ENCODE results near the gene FZD1.
A peak's percentile ranks its signal among the peaks of the same experiment; 100 is the strongest.

The FZD1 gene

DNA sequence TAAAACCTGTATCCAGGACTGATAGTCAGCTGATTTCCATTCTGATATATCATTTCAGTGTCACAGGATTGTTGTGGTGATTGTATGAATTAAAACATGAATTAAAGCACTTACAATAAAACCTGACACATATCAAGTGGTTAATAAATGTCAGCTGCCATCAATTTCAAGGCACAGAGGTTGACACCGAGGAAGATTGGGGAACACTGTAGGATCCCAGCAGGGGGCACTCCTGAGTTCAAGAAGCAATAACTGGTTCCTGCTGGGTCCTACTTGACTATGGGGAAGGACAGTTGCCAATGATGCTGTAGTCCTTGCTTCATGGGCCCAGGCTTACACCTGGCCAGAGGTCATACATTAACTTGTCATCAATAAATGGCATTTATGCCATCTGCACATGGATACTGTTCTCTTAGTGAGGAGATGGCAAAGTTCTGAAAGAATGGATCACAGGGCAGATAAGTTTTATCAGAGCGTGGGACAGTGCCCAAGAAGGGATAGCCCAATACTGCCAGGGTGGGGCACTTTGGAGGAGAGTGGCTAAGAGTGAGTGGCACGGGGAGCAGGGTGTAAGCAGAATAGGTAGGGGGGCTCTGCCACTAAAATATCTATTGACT is 24.1 kb downstream of the FZD1 start:
- TF ChIP-seq, protein P1, sequence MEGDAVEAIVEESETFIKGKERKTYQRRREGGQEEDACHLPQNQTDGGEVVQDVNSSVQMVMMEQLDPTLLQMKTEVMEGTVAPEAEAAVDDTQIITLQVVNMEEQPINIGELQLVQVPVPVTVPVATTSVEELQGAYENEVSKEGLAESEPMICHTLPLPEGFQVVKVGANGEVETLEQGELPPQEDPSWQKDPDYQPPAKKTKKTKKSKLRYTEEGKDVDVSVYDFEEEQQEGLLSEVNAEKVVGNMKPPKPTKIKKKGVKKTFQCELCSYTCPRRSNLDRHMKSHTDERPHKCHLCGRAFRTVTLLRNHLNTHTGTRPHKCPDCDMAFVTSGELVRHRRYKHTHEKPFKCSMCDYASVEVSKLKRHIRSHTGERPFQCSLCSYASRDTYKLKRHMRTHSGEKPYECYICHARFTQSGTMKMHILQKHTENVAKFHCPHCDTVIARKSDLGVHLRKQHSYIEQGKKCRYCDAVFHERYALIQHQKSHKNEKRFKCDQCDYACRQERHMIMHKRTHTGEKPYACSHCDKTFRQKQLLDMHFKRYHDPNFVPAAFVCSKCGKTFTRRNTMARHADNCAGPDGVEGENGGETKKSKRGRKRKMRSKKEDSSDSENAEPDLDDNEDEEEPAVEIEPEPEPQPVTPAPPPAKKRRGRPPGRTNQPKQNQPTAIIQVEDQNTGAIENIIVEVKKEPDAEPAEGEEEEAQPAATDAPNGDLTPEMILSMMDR (IDR thresholded peaks at IDR 0.05; ENCODE audit: low read depth, low read length, missing control alignments) = peak; percentile 70
- DNase-seq = peak; percentile 31
- Histone ChIP-seq H3K36me3 (replicated peaks) (no peaks in the 10 kb centered on the region), H3K27ac (no peak overlapping the region), H3K27me3 (replicated peaks) (no peaks in the 10 kb centered on the region), H3K4me3 (ENCODE audit: low read depth, low read length) (no peak overlapping the region)
- in situ Hi-C loops (cut with HindIII; ENCODE audit: low pct_ligation_motif_present, low sequenced_read_pairs) = no loop called here

DNA sequence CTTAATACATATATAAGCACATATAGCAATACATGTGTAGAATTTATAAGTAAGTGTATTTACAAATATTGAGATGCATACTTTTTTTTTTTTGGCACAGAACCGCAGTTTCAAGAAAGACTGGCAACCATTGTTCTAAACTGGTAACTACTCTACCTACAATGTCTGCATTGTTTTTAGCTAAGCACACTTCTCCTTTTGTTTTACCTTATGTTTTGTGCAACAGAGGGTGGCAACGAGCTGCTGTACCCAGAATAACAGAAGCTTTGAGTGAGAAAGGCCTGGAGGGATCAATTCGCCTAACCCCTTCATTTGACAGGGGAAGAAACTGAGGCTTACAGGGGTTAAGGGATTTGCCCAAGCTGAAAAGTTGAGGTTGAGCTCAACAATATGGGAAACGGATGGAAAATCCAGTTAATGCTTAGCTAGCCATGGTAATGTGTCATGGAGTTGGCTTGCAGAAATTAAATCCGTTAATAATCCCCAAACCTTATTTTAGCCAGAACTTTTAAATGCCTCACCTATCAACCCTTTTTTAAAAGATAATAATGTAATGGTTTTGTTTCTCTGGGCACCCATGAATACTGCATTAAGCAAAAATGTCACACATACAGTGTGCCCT is 25.5 kb downstream of the FZD1 start:
- no peaks in the 10 kb centered on the region for H3K27me3 ChIP-seq (replicated peaks)
- DNase-seq = no peak
- no peak overlapping the region for H3K27ac ChIP-seq
- no peaks in the 10 kb centered on the region for H3K36me3 ChIP-seq (replicated peaks)
- TF ChIP-seq, protein P1 (IDR thresholded peaks at IDR 0.05; ENCODE audit: low read depth, low read length, missing control alignments) = no peak
- no peak overlapping the region for H3K4me3 ChIP-seq (ENCODE audit: low read depth, low read length)
- in situ Hi-C loops (cut with HindIII; ENCODE audit: low pct_ligation_motif_present, low sequenced_read_pairs) = no loop called here

DNA sequence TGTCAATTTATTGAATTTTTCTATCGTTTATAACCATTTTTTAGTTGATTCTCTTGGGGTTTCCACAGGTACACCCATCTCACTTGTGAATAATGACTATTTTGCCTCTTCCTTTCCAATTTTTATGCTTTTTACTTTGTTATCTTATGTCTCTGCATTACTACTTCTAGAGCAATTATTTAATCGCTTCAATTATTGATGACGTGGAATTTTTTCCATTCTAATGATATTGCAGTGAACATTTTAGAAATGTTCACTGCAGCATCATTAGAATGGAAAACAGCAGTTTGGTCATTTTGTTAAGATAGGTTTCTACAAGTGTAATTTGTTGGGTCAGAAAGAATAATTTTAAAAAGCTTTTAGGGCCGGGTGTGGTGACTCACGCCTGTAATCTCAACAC is 27.1 kb downstream of the FZD1 start:
- no peaks in the 10 kb centered on the region for H3K27me3 ChIP-seq (replicated peaks)
- no peak overlapping the region for H3K27ac ChIP-seq
- in situ Hi-C loops (cut with HindIII; ENCODE audit: low pct_ligation_motif_present, low sequenced_read_pairs) = no loop called here
- no peak for DNase-seq
- no peaks in the 10 kb centered on the region for H3K36me3 ChIP-seq (replicated peaks)
- TF ChIP-seq, protein P1 (IDR thresholded peaks at IDR 0.05; ENCODE audit: low read depth, low read length, missing control alignments) = no peak
- H3K4me3 ChIP-seq (ENCODE audit: low read depth, low read length) = no peak overlapping the region

DNA sequence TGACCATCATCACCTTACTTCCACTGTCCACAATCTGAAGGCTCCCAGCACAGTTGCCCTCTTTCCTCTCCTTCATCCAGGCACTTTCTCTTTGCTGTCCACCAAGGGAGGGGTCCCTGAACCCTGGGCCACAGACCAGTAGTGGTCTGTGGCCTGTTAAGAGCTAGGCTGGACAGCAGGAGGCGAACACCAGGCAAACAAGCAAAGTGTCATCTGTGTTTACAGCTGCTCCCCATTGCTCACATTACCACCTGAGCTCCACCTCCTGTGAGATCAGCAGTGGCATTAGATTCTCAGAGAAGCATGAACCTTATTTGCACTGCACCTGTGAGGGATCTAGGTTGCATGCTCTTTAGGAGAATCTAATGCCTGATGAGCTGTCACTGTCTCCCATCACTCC is 27.7 kb downstream of the FZD1 start:
- no peak for DNase-seq
- TF ChIP-seq, protein P1 (IDR thresholded peaks at IDR 0.05; ENCODE audit: low read depth, low read length, missing control alignments) = no peak
- Histone ChIP-seq H3K27me3 (replicated peaks) (no peaks in the 10 kb centered on the region), H3K4me3 (ENCODE audit: low read depth, low read length) (no peak overlapping the region), H3K27ac (no peak overlapping the region), H3K36me3 (replicated peaks) (no peaks in the 10 kb centered on the region)
- in situ Hi-C loops (cut with HindIII; ENCODE audit: low pct_ligation_motif_present, low sequenced_read_pairs) = no loop called here

DNA sequence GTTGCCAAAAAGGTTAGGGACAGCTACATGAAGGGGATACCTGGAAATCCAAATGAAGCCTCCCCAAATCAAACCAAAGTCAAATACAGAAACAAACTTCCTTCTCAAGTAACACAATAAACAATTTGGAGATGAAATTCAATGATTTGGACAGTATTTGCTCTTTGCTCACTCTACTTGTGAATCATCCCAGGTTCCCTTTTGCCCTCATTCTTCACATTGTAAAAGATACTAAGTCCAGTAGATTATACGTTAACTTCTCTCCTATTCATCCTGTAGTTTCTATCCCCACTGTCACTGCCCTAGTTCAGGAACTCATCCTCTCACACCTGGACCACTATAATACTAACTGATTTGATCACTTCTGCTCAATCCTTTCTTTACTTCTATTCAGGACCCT is 28.3 kb downstream of the FZD1 start:
- no peaks in the 10 kb centered on the region for H3K36me3 ChIP-seq (replicated peaks)
- TF ChIP-seq, protein P1 (IDR thresholded peaks at IDR 0.05; ENCODE audit: low read depth, low read length, missing control alignments) = no peak
- in situ Hi-C loops (cut with HindIII; ENCODE audit: low pct_ligation_motif_present, low sequenced_read_pairs) = no loop called here
- H3K27ac ChIP-seq = no peak overlapping the region
- H3K4me3 ChIP-seq (ENCODE audit: low read depth, low read length) = no peak overlapping the region
- DNase-seq = no peak
- no peaks in the 10 kb centered on the region for H3K27me3 ChIP-seq (replicated peaks)

DNA sequence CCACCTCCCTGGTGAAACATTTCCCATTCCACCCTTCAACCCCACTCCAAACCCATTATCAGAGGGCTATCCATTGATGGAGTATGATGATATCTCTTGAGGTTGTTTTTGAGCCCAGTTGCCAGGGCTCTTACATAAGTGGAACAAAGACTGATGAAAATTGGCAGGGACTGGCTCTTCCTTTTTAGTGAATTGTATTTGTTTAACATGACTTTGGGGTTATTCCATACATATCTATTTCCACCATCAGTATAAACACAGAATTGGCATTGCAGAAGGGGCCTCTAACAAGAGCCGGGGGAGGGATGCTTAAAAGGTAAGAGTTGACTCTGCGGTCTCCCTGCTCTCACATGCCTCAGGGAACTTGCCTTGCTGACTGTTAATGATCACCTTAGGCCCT is 28.9 kb downstream of the FZD1 start:
- DNase-seq = no peak
- no peak overlapping the region for H3K4me3 ChIP-seq (ENCODE audit: low read depth, low read length)
- H3K36me3 ChIP-seq (replicated peaks) = no peaks in the 10 kb centered on the region
- TF ChIP-seq, protein P1 (IDR thresholded peaks at IDR 0.05; ENCODE audit: low read depth, low read length, missing control alignments) = no peak
- no peaks in the 10 kb centered on the region for H3K27me3 ChIP-seq (replicated peaks)
- no peak overlapping the region for H3K27ac ChIP-seq
- in situ Hi-C loops (cut with HindIII; ENCODE audit: low pct_ligation_motif_present, low sequenced_read_pairs) = no loop called here
